Loucy (cell line): ENCODE results near the gene LCP1.

Experiments used
- H2AFZ ChIP-seq: fragments of 200-600 bp; sonication (generic); 2 replicates; pipeline ENCODE4 v1.6.0; 2016; ENCODE audit warnings: antibody characterized with exemption, mild to moderate bottlenecking, low read length, moderate library complexity
- H3F3A ChIP-seq: fragments of 200-600 bp; 2 replicates; pipeline ENCODE4 v1.6.0; 2016; ENCODE audit warnings: antibody characterized with exemption, low read depth, mild to moderate bottlenecking
- H3K27me3 ChIP-seq: fragments of 200-600 bp; sonication (generic); 2 replicates; pipeline ENCODE4 v1.6.1; 2014; ENCODE audit warnings: low read length, mild to moderate bottlenecking; ENCODE audit not compliant: insufficient read depth, poor library complexity, severe bottlenecking
- H3K36me3 ChIP-seq: fragments of 200-600 bp; sonication (generic); 2 replicates; pipeline ENCODE4 v1.6.1; 2016; ENCODE audit warnings: low read length; ENCODE audit not compliant: insufficient read depth
- H3K4me1 ChIP-seq: fragments of 200-600 bp; sonication (generic); 2 replicates; pipeline ENCODE4 v1.5.1; 2014; ENCODE audit warnings: low read length, mild to moderate bottlenecking; ENCODE audit not compliant: insufficient read depth, poor library complexity, severe bottlenecking
- H3K4me2 ChIP-seq: fragments of 200-600 bp; sonication (generic); 2 replicates; pipeline ENCODE4 v1.6.0; 2014; ENCODE audit warnings: antibody characterized with exemption, low read length, low read depth, mild to moderate bottlenecking; ENCODE audit not compliant: poor library complexity, severe bottlenecking
- H3K4me3 ChIP-seq: fragments of 200-600 bp; sonication (generic); 2 replicates; pipeline ENCODE4 v1.5.1; 2014; ENCODE audit warnings: low read length, mild to moderate bottlenecking, mixed read lengths; ENCODE audit not compliant: poor library complexity, severe bottlenecking
- H3K79me2 ChIP-seq: fragments of 200-600 bp; sonication (generic); 2 replicates; pipeline ENCODE4 v1.6.1; 2014; ENCODE audit warnings: low read length; ENCODE audit not compliant: insufficient read depth
- H3K9ac ChIP-seq: fragments of 200-600 bp; sonication (generic); 2 replicates; pipeline ENCODE4 v1.6.0; 2014; ENCODE audit warnings: mild to moderate bottlenecking, low read depth, low read length, moderate library complexity; ENCODE audit not compliant: poor library complexity, severe bottlenecking
- H3K9me2 ChIP-seq: fragments of 200-600 bp; sonication (generic); replicated peaks from 2 replicates; pipeline ENCODE4 v1.6.1; 2016; ENCODE audit warnings: low read depth, low read length, mixed read lengths
- H3K9me3 ChIP-seq: fragments of 200-600 bp; sonication (generic); 2 replicates; pipeline ENCODE4 v1.6.1; 2014; ENCODE audit warnings: mild to moderate bottlenecking, antibody characterized with exemption, low read length, low read depth; ENCODE audit not compliant: insufficient read depth
- H4K20me1 ChIP-seq: fragments of 200-600 bp; sonication (generic); 2 replicates; pipeline ENCODE4 v1.6.0; 2014; ENCODE audit warnings: antibody characterized with exemption, low read length, mild to moderate bottlenecking; ENCODE audit not compliant: insufficient read depth, poor library complexity, severe bottlenecking
- EZH2phosphoT487 ChIP-seq: fragments of 200-600 bp; IDR thresholded peaks from 2 replicates; pipeline ENCODE4 v1.6.1; 2018; ENCODE audit warnings: antibody characterized with exemption, mild to moderate bottlenecking, moderate library complexity, borderline replicate concordance
- TF ChIP-seq, protein P1 (sequence below): fragments of 200-600 bp; sonication (generic); conservative IDR thresholded peaks from 2 replicates; pipeline ENCODE4 v1.5.1; 2014; ENCODE audit warnings: mild to moderate bottlenecking, antibody characterized with exemption, low read length

Gene LCP1

DNA sequence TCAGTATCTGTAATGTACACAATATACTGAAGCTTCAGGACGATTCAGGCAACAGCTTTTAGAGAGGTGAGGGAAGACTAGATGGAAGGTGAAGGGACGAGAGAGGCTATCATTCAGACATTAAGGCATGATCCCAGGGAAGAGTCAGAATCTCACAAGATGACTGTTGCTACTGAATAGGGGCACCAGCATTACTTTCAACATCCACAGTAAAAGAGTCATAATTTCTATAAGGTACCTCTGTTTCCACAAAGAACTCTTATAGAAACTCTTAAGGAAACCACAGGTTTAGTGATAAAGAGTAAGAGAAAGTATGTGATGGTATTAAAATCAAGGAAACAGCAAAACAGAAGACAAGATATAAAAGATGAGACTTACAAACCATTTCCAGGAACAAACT is 23.0 kb downstream of the LCP1 start:
- H3K9me2 ChIP-seq = no peaks in the 10 kb centered on the region
- no peak overlapping the region for H2AFZ ChIP-seq
- H3K9ac ChIP-seq = no peak overlapping the region
- peaks cover 7% of the 10 kb centered on the region; the same call in 1 of the 2 replicates for H3F3A ChIP-seq
- H4K20me1 ChIP-seq = peaks cover 55% of the 10 kb centered on the region
- no peak overlapping the region for H3K4me3 ChIP-seq
- H3K79me2 ChIP-seq = peaks cover 72% of the 10 kb centered on the region
- peaks cover 61% of the 10 kb centered on the region for H3K36me3 ChIP-seq
- TF ChIP-seq, protein P1, sequence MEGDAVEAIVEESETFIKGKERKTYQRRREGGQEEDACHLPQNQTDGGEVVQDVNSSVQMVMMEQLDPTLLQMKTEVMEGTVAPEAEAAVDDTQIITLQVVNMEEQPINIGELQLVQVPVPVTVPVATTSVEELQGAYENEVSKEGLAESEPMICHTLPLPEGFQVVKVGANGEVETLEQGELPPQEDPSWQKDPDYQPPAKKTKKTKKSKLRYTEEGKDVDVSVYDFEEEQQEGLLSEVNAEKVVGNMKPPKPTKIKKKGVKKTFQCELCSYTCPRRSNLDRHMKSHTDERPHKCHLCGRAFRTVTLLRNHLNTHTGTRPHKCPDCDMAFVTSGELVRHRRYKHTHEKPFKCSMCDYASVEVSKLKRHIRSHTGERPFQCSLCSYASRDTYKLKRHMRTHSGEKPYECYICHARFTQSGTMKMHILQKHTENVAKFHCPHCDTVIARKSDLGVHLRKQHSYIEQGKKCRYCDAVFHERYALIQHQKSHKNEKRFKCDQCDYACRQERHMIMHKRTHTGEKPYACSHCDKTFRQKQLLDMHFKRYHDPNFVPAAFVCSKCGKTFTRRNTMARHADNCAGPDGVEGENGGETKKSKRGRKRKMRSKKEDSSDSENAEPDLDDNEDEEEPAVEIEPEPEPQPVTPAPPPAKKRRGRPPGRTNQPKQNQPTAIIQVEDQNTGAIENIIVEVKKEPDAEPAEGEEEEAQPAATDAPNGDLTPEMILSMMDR = no peak
- no peak for TF ChIP-seq EZH2phosphoT487
- H3K4me1 ChIP-seq = peaks cover 13% of the 10 kb centered on the region
- H3K9me3 ChIP-seq = no peaks in the 10 kb centered on the region
- no peaks in the 10 kb centered on the region for H3K27me3 ChIP-seq
- no peak overlapping the region for H3K4me2 ChIP-seq

DNA sequence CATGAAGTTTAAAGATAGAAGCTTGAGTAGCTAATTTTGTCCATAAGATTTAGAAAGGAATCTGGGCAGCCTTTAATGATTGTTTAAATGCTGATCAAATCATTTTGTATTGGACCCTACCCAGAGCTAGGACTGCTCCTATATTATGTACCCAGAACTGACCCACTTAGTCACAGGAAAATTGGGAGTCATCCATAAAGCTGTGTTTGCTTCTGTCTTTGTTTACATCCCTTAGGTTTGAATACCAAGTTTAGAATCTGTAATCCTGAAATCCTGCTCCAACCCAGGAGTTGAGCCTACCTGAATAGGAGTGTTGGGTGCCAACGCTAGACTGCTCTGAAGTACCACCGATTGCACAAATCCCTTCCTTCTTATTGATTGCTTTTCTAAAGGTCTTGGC is 23.8 kb downstream of the LCP1 start:
- H3K36me3 ChIP-seq = peaks cover 69% of the 10 kb centered on the region
- H3K4me2 ChIP-seq = no peak overlapping the region
- H3K4me3 ChIP-seq = no peak overlapping the region
- peaks cover 13% of the 10 kb centered on the region for H3K4me1 ChIP-seq
- H2AFZ ChIP-seq = no peak overlapping the region
- H3K9me2 ChIP-seq = no peaks in the 10 kb centered on the region
- peaks cover 51% of the 10 kb centered on the region for H4K20me1 ChIP-seq
- H3K9me3 ChIP-seq = no peaks in the 10 kb centered on the region
- peaks cover 7% of the 10 kb centered on the region; the same call in 1 of the 2 replicates for H3F3A ChIP-seq
- no peak overlapping the region for H3K9ac ChIP-seq
- peaks cover 64% of the 10 kb centered on the region for H3K79me2 ChIP-seq
- H3K27me3 ChIP-seq = no peaks in the 10 kb centered on the region
- TF ChIP-seq EZH2phosphoT487 = no peak
- TF ChIP-seq, protein P1 = no peak

DNA sequence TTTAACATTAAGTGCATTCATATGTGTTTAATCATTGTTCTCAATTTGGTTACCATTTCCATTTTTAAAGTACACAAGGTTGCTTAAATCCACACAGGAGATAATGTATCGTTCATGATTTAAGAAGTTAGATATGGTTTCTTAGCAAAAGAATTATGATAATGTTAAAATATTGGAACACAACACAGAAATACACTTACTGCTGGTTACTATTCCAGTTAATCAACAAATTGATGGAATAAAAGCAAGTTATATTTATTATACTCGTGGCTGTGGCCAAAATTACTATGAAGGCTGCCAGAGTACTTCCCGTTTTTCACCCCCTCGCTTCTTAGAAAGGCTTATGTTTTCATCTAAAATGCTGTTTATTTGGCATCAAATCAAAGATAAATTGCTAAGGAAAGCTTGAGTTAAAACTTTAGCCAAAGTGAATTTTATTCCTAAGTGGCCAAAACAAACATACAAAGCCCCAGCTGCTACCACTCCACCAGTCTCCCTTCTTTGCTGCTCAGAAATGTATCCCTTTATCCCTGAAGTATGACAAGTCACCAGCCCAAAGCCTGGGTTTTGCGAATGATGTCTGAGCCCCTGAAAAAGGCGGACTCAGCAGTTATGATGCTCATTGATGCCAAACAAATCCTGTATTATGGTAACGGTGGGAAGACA is 27.7 kb downstream of the LCP1 start:
- H3K4me1 ChIP-seq = no peaks in the 10 kb centered on the region
- no peaks in the 10 kb centered on the region for H3K9me3 ChIP-seq
- peaks cover 29% of the 10 kb centered on the region for H4K20me1 ChIP-seq
- TF ChIP-seq EZH2phosphoT487 = no peak
- TF ChIP-seq, protein P1 = no peak
- H3K4me3 ChIP-seq = no peak overlapping the region
- peaks cover 96% of the 10 kb centered on the region for H3K36me3 ChIP-seq
- H3K9ac ChIP-seq = no peak overlapping the region
- H2AFZ ChIP-seq = no peak overlapping the region
- H3K27me3 ChIP-seq = no peaks in the 10 kb centered on the region
- no peaks in the 10 kb centered on the region for H3K9me2 ChIP-seq
- peaks cover 30% of the 10 kb centered on the region for H3K79me2 ChIP-seq
- H3F3A ChIP-seq = peaks cover 3% of the 10 kb centered on the region; the same call in 1 of the 2 replicates
- no peak overlapping the region for H3K4me2 ChIP-seq
